HL-60 (cell line): Measurements from ENCODE around the gene CYSTM1.

Experiments used
- DNase-seq, 2 experiments: peaks; one replicate each; pipeline ENCODE4 v3.0.0-alpha.2; 2010 to 2020; ENCODE audit warnings: low read depth in 1 of 2, low spot score in 1 of 2
- H3K27ac ChIP-seq: fragments of 250-450 bp; sonication (Bioruptor Pico); replicated peaks from 2 replicates; pipeline ENCODE4 v1.5.1; 2020; ENCODE audit warnings: mild to moderate bottlenecking, moderate library complexity
- H3K27me3 ChIP-seq: fragments of 250-450 bp; sonication (Bioruptor Pico); 2 replicates; pipeline ENCODE4 v1.5.1; 2021; ENCODE audit warnings: mild to moderate bottlenecking, moderate library complexity; ENCODE audit not compliant: insufficient read depth, poor library complexity, severe bottlenecking
- H3K4me3 ChIP-seq: replicated peaks from 2 replicates; pipeline ENCODE4 v1.5.1; 2011; ENCODE audit warnings: mild to moderate bottlenecking, control low read depth, low read length; ENCODE audit not compliant: insufficient read depth
- GABPA ChIP-seq: IDR thresholded peaks from 2 replicates; pipeline ENCODE4 v1.6.1; 2012; ENCODE audit warnings: low read depth
- POLR2AphosphoS5 ChIP-seq: IDR thresholded peaks from 2 replicates; pipeline ENCODE4 v1.6.1; 2012; ENCODE audit warnings: low read depth
- SPI1 ChIP-seq: IDR thresholded peaks from 2 replicates; pipeline ENCODE4 v1.6.1; 2012; ENCODE audit warnings: low read depth, mild to moderate bottlenecking, borderline replicate concordance
- TF ChIP-seq, protein P1 (sequence below): IDR thresholded peaks from one replicate; pipeline ENCODE4 v1.5.1; 2011; ENCODE audit warnings: low read length, control low read depth, inconsistent platforms; ENCODE audit not compliant: insufficient read depth
- TF ChIP-seq, protein P2 (sequence below): IDR thresholded peaks from 2 replicates; pipeline ENCODE4 v1.6.1; 2012; ENCODE audit warnings: low read depth; ENCODE audit not compliant: insufficient replicate concordance

The CYSTM1 gene

GRCh38 chr5:140175367-140176030 is 511 bp downstream of the CYSTM1 start:
- Histone ChIP-seq H3K27me3 (no peaks in the 10 kb centered on the region), H3K4me3 (peak overlapping the region; percentile 74), H3K27ac (peak overlapping the region; percentile 75)
- DNase-seq, result peak; percentile 27 to 60
- TF ChIP-seq, protein P1, sequence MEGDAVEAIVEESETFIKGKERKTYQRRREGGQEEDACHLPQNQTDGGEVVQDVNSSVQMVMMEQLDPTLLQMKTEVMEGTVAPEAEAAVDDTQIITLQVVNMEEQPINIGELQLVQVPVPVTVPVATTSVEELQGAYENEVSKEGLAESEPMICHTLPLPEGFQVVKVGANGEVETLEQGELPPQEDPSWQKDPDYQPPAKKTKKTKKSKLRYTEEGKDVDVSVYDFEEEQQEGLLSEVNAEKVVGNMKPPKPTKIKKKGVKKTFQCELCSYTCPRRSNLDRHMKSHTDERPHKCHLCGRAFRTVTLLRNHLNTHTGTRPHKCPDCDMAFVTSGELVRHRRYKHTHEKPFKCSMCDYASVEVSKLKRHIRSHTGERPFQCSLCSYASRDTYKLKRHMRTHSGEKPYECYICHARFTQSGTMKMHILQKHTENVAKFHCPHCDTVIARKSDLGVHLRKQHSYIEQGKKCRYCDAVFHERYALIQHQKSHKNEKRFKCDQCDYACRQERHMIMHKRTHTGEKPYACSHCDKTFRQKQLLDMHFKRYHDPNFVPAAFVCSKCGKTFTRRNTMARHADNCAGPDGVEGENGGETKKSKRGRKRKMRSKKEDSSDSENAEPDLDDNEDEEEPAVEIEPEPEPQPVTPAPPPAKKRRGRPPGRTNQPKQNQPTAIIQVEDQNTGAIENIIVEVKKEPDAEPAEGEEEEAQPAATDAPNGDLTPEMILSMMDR, result no peak
- TF ChIP-seq GABPA (no peak), SPI1 (peak; percentile 30; the same call in 1 of the 2 replicates), POLR2AphosphoS5 (no peak)
- TF ChIP-seq, protein P2, sequence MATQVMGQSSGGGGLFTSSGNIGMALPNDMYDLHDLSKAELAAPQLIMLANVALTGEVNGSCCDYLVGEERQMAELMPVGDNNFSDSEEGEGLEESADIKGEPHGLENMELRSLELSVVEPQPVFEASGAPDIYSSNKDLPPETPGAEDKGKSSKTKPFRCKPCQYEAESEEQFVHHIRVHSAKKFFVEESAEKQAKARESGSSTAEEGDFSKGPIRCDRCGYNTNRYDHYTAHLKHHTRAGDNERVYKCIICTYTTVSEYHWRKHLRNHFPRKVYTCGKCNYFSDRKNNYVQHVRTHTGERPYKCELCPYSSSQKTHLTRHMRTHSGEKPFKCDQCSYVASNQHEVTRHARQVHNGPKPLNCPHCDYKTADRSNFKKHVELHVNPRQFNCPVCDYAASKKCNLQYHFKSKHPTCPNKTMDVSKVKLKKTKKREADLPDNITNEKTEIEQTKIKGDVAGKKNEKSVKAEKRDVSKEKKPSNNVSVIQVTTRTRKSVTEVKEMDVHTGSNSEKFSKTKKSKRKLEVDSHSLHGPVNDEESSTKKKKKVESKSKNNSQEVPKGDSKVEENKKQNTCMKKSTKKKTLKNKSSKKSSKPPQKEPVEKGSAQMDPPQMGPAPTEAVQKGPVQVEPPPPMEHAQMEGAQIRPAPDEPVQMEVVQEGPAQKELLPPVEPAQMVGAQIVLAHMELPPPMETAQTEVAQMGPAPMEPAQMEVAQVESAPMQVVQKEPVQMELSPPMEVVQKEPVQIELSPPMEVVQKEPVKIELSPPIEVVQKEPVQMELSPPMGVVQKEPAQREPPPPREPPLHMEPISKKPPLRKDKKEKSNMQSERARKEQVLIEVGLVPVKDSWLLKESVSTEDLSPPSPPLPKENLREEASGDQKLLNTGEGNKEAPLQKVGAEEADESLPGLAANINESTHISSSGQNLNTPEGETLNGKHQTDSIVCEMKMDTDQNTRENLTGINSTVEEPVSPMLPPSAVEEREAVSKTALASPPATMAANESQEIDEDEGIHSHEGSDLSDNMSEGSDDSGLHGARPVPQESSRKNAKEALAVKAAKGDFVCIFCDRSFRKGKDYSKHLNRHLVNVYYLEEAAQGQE, result no peak

DNA sequence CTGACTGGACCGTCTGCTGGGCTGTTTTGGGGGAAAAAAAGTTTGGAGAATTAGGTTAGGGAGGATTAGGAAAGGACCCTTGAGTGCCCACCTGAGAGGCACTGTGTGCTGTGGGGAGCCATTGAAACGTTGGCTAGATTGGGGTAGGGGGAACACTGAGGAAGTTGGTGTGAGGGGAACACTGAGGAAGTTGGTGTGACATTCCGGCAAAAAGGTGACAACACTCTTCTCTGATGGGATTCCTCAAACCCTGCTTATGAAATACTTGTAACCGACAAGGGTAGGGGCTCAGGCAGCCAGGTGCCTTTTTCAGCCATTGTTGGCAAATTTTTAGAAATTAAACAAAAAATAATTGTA is 1.0 kb downstream of the CYSTM1 start:
- peak overlapping the region; percentile 75 for H3K27ac ChIP-seq
- no peak for TF ChIP-seq POLR2AphosphoS5
- 0 out of 2 replicates have a peak, but pooled peaks have one; percentile 1 for TF ChIP-seq SPI1
- peak in 1 of 2 experiments; percentile 22 for DNase-seq

DNA sequence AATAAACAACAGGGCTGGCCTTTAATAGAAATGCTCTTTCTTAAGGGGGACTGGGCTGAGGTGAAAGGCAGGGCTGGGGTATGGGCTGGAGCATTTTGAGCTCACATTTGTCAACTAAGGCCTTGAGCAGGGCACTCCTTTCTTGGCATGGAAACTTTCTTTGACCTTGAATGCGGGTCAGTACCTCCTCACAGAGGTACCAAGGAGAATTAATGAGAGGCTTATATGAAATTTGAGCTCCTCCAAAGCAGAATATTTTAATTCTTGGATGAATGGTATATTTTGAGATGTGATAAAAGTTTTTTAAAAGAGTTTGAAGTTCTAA is 3.1 kb downstream of the CYSTM1 start:
- TF ChIP-seq POLR2AphosphoS5 (no peak), SPI1 (no peak), GABPA (no peak)
- TF ChIP-seq, protein P2, result no peak
- TF ChIP-seq, protein P1, result no peak
- no peak overlapping the region for H3K27ac ChIP-seq
- DNase-seq, result no peak
- no peak overlapping the region for H3K4me3 ChIP-seq
- no peaks in the 10 kb centered on the region for H3K27me3 ChIP-seq

More for the DNA sequence above, 1.0 kb downstream of the CYSTM1 start:
- peak overlapping the region; percentile 74 for H3K4me3 ChIP-seq
- H3K27me3 ChIP-seq, result no peaks in the 10 kb centered on the region

- no peak for DNase-seq
- TF ChIP-seq GABPA (no peak), POLR2AphosphoS5 (no peak), SPI1 (no peak)
- TF ChIP-seq, protein P2, result no peak
- TF ChIP-seq, protein P1, result no peak
- Histone ChIP-seq H3K27me3 (no peaks in the 10 kb centered on the region), H3K4me3 (no peak overlapping the region), H3K27ac (no peak overlapping the region)
Observed at GRCh38 chr5:140178482-140179116, 3.6 kb downstream of the CYSTM1 start.
